ENCODE measurements around the gene COA8. TPM values are rescaled to one million over a fixed set of nuclear protein-coding genes. Genes with fewer than 3 reads are reported as not detected.

Gene COA8
- total RNA-seq, 3 donors from 2014 or later (not counting 1 experiment from before 2014, with no cell fraction given), result 22.2 to 32.0 (median 24.9) TPM

GRCh38 chr14:103536693-103537092 is 26.1 kb upstream of the COA8 start:
- intact Hi-C loops (cut with micrococcal nuclease), result no loop called here
- Mint-ChIP-seq H3K9me3 (no peaks in the 10 kb centered on the region), H3K27me3 (ENCODE audit: low read depth in 2 of 2) (peaks cover 0 to 2% of the 10 kb centered on the region in 2 donors), H3K4me1 (peaks cover 0 to 7% of the 10 kb centered on the region in 2 donors), H3K36me3 (no peaks in the 10 kb centered on the region), H3K27ac (no peak overlapping the region), H3K4me3 (no peak overlapping the region)
- H3K36me3 ChIP-seq (ENCODE audit: control insufficient read depth, insufficient read depth, low read length), result peaks cover 7% of the 10 kb centered on the region
- no peaks in the 10 kb centered on the region for H3K4me1 ChIP-seq (ENCODE audit: control insufficient read depth, insufficient read depth, low read length)
- H3K27me3 ChIP-seq (ENCODE audit: control insufficient read depth, insufficient read depth, low read length), result no peaks in the 10 kb centered on the region
- DNase-seq (no peak), ATAC-seq (no peak)
- WGBS (ENCODE audit: insufficient coverage), result 90% methylated on average over 9 of the region's 9 CpGs
- TF ChIP-seq CTCF (IDR thresholded peaks at IDR 0.05), result no peak
- H3K27ac ChIP-seq (ENCODE audit: low read length), result no peak overlapping the region
- no peak overlapping the region for H3K4me3 ChIP-seq (ENCODE audit: low read length)
- H3K9me3 ChIP-seq (ENCODE audit: control insufficient read depth, insufficient read depth, low read length), result no peaks in the 10 kb centered on the region

- H3K27ac Mint-ChIP-seq, result no peak overlapping the region
- H3K9me3 ChIP-seq (ENCODE audit: control insufficient read depth, insufficient read depth, low read length), result no peaks in the 10 kb centered on the region
- no peak for ATAC-seq
- intact Hi-C loops (cut with micrococcal nuclease), result no loop called here
- no peak for DNase-seq
- H3K4me3 Mint-ChIP-seq, result no peak overlapping the region
- no peaks in the 10 kb centered on the region for H3K4me1 ChIP-seq (ENCODE audit: control insufficient read depth, insufficient read depth, low read length)
- peaks cover 7% of the 10 kb centered on the region for H3K36me3 ChIP-seq (ENCODE audit: control insufficient read depth, insufficient read depth, low read length)
- peaks cover 0 to 2% of the 10 kb centered on the region in 2 donors for H3K27me3 Mint-ChIP-seq (ENCODE audit: low read depth in 2 of 2)
- H3K4me1 Mint-ChIP-seq, result peaks cover 0 to 5% of the 10 kb centered on the region in 2 donors
- no peaks in the 10 kb centered on the region for H3K9me3 Mint-ChIP-seq
- H3K36me3 Mint-ChIP-seq, result no peaks in the 10 kb centered on the region
- no peak for TF ChIP-seq CTCF (IDR thresholded peaks at IDR 0.05)
- no peak overlapping the region for H3K27ac ChIP-seq (ENCODE audit: low read length)
- WGBS (ENCODE audit: insufficient coverage), result 81% methylated on average over 18 of the region's 18 CpGs
- H3K27me3 ChIP-seq (ENCODE audit: control insufficient read depth, insufficient read depth, low read length), result no peaks in the 10 kb centered on the region
- no peak overlapping the region for H3K4me3 ChIP-seq (ENCODE audit: low read length)
Measured at GRCh38 chr14:103537175-103537990, 25.4 kb upstream of the COA8 start.

GRCh38 chr14:103538291-103539055 is 24.3 kb upstream of the COA8 start:
- ATAC-seq (no peak), DNase-seq (no peak)
- Histone ChIP-seq H3K4me1 (ENCODE audit: control insufficient read depth, insufficient read depth, low read length) (no peaks in the 10 kb centered on the region), H3K36me3 (ENCODE audit: control insufficient read depth, insufficient read depth, low read length) (peaks cover 2% of the 10 kb centered on the region), H3K27me3 (ENCODE audit: control insufficient read depth, insufficient read depth, low read length) (no peaks in the 10 kb centered on the region), H3K9me3 (ENCODE audit: control insufficient read depth, insufficient read depth, low read length) (no peaks in the 10 kb centered on the region), H3K27ac (ENCODE audit: low read length) (no peak overlapping the region), H3K4me3 (ENCODE audit: low read length) (no peak overlapping the region)
- Mint-ChIP-seq H3K4me1 (peaks cover 0 to 5% of the 10 kb centered on the region in 2 donors), H3K36me3 (no peaks in the 10 kb centered on the region), H3K9me3 (no peaks in the 10 kb centered on the region), H3K27me3 (ENCODE audit: low read depth in 2 of 2) (peaks cover 0 to 2% of the 10 kb centered on the region in 2 donors), H3K27ac (no peak overlapping the region), H3K4me3 (no peak overlapping the region)
- intact Hi-C loops (cut with micrococcal nuclease), result no loop called here
- 64% methylated on average over 30 of the region's 30 CpGs for WGBS (ENCODE audit: insufficient coverage)
- TF ChIP-seq CTCF (IDR thresholded peaks at IDR 0.05), result no peak
